H1 (cell line): ENCODE results near the gene FCAMR. TPM values are rescaled to one million over a fixed set of nuclear protein-coding genes. Genes with fewer than 3 reads are reported as not detected.

ENCODE experiments used
- CHD7 ChIP-seq: fragments of 300-600 bp; sonication (generic); IDR thresholded peaks from 2 replicates; pipeline ENCODE4 v1.7.1; 2012; ENCODE audit warnings: low read length, moderate library complexity, mild to moderate bottlenecking, inconsistent platforms; ENCODE audit not compliant: insufficient replicate concordance
- polyA plus RNA-seq, 7 experiments: library from polyadenylated mRNA; depleted of rRNA in 3 of 7; stranded (reverse) in 5 of 7; unstranded in 2 of 7; fragments of >200 nt in 5 of 7; fragments of 200-250 nt in 2 of 7; gene quantifications; 1 replicate in 5 of 7; 2 replicates in 1 of 7; 4 replicates in 1 of 7; pipeline versions ENCODE4 v1.2.1 to v1.2.3, GENCODE V29; 2011 to 2013; ENCODE audit warnings: missing spikeins in 2 of 7, mixed read lengths in 2 of 7
- total RNA-seq: library from RNA; stranded (reverse); fragmentation: NEBNext Ultra II Directional; extraction: Animal tissue kit (Norgen Biotek cat#: 25700); gene quantifications from 2 replicates; pipeline ENCODE4 v1.2.1, GENCODE V29; 2021

The FCAMR gene
- total and polyA plus RNA-seq, 2 of the 8 experiments (the other 6 are each of a cell fraction or from before 2014, with no cell fraction given) = not detected

GRCh38 chr1:206941766-206942418 lies 28.4 kb downstream of the FCAMR start (continued):
- TF ChIP-seq CHD7 = no peak
